Activated CD4-positive, alpha-beta T cell treated with anti-CD3 and anti-CD28 coated beads for 1 hour (primary cell): ENCODE measurements around the gene CNN3.
"Not testable (repeated sequence)": the region's sequence is repeated elsewhere in the genome, so short reads cannot be mapped to it uniquely, and the experiment has no call there.

Source experiments
- DNase-seq: peaks from one replicate; pipeline ENCODE4 v3.0.0-alpha.2; 2020

CNN3 gene

DNA sequence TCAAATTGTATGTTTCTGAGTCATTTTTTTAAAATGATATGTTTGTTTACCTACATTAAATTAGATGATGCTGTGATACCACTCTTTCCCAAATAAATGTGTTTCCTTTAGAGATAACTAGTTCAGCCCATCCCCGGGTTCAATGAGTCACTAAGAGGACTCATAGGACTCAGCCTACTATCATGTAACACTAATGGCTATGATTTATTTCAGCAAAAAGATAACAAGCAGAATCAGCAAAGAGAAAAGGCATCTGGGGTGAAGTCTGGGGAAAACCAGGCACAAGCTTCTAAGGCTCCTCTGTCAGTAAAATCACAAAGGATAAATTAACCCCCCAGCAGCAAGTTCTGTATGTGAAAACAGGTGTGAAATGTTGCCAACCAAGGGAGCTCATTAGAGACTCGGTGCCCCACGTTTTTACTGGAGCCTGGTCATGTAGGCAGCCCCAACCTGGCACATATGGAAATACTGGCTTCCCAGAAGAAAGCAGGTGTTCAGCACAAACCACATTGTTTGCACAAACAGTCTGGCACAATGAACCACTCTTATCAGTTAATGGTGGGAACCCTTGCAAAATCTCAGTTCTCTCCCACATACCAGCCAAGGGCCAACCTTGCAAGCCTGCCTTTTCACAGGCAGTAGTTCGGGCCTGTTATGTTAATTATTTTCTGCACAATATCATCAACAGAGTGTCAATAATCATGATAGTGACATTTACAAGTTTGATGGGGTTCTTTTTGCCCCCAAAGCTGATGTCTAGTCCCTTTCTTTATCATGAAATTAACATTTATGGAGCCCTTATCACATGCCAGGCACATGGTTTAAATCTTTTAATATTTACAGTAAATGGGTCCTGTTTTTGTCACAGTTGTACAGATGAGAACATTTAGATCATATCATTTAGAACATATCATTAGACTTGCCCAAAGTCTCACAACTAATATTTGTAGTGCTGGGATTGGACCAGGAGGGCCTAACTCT lies 23.1 kb upstream of the CNN3 start:
- no peak for DNase-seq

DNA sequence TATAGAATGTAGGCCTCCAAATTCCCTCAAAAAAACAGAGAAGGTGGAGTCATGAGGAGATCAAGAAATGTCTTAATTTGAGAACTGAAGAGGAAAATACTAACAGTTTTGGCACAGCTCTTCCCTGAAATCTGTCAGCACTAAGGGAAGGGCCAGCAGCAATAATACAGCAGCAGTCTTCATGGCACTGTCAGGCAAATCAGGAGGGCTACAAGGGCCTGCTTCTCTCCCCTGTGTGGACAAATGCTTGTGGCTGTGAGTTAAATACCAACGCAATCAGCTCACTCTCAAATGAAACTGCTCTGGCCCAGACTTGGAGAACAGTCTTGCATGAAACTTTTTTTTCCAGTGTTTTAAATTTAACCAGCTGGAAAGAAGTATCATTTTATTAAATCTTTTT lies 20.5 kb upstream of the CNN3 start:
- no peak for DNase-seq

GRCh38 chr1:94946886-94947285 lies 20.0 kb upstream of the CNN3 start:
- no peak for DNase-seq

DNA sequence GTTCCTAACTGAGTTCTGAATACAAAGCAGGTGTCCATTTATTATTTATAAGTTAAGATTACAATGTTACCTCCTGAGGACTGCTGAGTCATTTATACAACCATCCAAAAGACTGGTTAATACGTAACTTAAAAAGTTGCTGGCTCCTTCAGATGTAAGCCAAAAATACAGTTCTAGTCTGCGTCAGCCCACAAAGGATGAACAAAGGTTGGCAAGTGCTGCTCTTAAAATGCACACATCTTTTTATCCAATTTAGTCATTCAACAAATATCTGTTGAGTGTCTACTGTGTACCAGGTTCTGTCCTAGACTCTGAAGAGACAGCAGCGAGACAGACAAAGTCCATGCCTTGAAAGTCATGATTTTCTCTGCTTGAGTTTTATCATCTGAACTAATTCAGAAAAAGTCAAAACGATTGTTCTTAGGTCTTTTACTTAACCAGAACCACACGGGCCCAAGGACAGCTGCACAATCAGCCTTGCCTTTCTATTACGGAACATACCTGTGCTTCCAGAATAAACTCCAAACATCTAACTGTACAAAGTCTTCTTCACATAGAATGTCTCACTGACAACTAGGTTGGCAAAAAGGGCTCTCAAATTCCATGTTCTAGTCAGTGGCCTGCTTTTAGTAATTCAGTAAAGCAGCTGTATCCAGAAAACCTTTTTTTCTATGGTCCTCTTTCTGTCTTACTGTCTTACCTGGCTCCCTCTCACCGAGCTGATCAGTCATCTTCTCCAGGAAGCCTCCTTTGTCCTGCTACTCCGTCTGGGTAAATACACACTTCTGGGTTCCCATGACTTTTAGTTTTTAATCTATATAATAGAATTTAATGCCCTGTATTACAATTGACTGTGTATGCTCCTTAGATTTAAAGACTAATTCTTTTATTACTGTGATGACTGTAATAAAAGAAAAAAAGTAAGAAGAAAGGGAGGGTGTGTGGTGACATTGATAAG lies 15.5 kb upstream of the CNN3 start:
- no peak for DNase-seq

GRCh38 chr1:94941480-94941879 lies 14.6 kb upstream of the CNN3 start:
- not testable (repeated sequence) for DNase-seq

DNA sequence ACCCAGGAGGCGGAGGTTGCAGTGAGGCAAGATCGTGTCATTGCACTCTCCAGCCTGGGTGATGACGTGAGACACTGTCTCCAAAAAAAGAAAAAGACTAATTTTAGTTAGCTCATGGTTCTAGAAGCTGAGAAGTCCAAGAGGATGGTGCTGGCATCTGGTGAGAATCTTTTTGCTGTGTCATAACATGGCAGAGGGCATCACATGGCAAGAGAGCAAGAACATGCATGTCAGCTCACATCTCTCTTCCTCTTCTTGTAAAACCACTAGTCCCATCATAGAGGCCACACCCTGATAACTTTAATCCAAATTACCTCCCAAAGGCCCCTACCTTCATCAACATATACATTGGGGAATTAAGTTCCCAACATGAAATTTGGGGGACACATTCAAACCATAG lies 13.8 kb upstream of the CNN3 start:
- no peak for DNase-seq

DNA sequence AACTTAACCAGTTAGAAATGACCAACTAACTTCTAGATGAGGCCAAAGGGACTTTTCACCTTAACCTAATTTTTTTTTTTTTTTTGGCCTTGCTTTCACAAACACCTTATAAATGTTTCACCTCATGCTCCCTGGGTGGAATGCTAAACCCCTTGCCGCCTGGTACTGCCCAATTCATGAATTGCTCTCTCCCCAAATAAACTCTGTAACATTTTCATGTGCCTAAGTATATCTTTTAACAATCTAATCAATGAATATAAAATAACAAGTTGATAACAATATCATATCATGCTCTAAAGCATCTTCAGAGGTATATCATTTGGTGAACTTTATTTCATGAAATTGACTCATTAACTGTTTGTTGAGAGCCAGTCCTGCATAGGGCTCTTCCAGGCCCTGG lies 10.9 kb upstream of the CNN3 start:
- no peak for DNase-seq

DNA sequence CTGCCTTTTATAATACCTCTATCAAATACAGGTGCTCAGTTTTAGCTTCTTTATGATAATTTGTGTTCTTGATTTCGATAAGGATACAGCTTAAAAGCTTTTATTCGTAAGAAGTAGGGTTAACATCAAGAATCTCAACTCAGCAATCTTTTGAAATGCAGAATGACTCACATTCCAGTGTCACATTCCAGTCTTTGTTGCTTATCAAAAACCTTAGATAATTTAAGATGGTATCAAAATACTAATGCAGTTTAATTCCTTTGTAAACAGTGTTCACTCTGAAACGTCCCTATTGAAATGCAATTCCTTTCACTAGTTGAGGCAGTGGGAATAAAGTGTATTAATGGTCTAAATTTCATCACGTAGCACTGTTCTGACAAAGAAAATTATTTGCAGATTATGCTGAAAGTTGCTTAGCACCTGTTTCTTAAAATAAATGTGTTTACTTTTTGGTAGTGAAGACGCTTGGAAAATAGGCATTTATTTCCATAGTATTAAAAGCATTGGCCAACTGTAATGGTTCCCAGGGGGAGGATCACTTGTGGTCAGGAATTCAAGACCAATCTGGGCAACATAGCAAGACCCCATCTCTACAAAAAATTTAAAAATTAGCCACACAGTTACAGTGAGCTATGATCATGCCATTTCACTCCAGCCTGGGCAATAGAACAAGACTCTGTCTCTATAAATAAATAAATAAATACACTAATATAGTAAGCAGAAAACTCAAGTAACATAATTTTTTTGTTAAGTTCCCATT lies 10.1 kb upstream of the CNN3 start:
- no peak for DNase-seq

DNA sequence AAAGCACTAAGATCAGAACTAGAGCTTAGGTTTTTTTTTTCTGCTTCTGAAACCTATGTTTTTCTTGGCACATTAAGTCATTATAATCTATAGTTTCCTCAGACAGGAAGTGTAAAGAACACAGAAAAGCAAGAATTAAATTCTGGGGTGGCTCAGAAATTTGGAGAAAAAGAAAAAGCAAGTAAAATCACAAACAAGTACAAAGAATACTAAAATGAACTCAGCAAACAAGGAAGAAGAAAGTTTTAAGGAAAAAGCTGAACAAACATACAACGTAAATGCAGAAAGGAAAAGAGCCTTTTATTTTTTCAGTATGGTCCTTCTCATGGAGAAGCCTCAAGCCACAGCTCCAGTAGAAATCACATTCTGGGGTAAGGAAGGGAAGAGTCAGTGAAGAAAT lies 8.6 kb upstream of the CNN3 start:
- DNase-seq: no peak

DNA sequence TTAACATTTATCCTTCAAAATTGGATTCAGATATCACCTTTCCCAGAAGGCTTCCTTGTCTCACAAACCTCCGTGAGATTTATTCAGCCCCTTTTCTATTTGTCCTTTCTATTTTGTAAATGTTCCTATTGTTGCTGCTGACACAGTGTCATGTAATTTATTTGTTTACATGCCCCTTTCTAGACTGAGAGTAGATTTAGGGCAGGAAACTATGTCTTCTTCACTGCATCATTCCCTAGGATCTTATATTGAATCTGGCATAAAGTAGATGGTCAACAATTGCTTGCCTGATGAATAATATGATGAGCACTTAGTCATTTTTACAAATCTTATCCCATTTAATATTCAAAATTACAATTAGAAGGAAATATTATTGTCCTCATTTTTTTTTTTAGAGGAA lies 8.1 kb upstream of the CNN3 start:
- no peak for DNase-seq

GRCh38 chr1:94934551-94934950 lies 7.6 kb upstream of the CNN3 start:
- no peak for DNase-seq

DNA sequence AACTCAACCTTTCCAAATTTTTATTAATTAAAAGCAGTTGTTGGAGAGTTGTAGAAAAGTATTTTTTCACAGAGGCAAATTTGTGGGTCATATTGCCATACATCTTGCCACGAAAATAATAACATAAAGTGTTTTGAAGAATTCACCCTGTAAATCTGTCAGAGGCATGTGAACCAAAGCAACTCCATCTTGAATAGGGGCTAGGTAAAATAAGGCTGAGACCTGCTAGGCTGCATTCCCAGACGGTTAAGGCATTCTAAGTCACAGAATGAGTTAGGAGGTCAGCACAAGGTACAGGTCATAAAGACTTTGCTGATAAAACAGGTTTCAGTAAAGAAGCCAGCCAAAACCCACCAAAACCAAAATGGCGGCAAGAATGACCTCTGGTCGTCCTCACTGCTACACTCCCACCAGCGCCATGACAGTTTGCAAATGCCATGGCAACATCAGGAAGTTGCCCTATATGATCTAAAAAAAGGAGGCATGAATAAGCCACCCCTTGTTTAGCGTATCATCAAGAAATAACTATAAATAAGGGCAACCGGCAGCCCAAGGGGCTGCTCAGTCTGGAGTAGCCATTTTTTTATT lies 4.4 kb upstream of the CNN3 start:
- no peak for DNase-seq

DNA sequence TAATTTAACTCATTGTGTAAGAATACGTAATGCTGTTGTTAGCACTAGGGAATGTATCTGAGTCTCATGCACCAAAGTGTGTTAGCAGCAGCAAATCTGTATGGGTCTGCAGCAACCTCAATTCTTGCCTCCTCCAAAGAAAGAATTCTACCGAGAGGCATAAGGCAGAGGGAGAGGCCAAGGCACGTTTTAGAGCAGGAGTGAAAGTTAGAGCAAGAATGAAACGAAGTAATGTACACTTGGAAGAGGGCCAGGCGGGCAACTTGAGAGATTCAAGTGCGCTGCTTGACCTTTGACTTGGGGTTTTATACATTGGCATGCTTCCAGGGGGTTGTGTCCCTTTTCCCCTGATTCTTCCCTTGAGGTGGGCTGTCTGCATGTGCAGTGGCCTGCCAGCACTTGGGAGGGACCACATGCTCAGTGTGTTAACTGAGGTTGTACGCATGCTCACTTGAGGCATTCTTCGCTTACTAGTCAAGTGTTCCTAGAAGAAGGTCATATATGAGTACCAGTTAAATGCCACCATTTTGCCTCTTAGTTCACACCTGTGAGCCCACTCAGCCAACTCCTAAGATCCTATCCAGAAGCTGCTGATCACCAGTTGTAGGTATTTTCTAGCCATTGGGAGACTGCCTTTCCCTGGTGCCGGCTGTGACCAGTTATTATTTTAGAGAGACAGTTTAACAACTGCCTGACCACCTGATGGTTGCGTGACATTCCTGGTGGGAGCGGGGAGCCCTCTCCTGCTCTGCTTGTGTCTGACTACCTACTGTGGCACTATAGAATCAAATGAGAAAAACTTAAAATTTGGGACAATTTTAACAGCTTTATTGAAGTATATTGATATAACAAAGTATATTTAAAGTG lies 2.7 kb upstream of the CNN3 start:
- DNase-seq: no peak

GRCh38 chr1:94928293-94928939 lies 1.5 kb upstream of the CNN3 start:
- DNase-seq: no peak

DNA sequence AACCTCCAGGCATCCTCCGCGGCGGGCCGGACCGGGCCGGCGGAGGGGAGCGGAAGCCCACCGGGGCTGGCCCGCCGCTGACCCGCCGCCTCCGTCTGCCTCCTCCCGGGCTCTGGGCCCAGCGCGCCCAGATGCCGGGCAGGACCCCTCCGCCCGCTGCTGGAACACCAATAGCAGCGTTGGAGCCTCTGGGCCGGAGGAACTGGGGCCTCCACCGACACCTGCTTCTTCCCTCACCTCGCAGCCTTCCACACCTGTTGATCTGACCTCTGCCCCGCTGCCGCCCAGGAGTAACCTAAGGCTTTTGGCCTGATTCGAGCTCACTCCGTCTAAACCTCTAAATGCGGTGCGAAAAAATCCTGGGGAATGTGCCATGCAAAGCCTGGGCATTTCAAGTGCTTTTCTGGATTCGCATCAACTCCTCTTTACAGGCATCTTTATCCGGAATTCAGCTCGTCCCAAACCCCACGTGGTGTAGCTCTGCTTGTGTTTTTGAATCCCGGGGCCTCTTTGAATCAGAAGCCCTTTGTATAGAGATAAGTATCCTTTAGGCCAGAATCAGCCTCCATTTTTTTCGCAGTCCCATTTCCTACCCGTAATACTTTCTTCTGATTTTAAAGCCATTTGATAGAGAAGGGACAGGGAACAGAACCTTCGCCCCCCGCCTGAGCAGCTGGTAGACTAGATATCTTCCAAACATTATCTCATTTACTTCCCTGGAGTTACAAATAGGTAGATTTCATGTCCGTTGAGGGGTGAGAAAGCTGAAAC lies 680 bp upstream of the CNN3 start:
- no peak for DNase-seq

DNA sequence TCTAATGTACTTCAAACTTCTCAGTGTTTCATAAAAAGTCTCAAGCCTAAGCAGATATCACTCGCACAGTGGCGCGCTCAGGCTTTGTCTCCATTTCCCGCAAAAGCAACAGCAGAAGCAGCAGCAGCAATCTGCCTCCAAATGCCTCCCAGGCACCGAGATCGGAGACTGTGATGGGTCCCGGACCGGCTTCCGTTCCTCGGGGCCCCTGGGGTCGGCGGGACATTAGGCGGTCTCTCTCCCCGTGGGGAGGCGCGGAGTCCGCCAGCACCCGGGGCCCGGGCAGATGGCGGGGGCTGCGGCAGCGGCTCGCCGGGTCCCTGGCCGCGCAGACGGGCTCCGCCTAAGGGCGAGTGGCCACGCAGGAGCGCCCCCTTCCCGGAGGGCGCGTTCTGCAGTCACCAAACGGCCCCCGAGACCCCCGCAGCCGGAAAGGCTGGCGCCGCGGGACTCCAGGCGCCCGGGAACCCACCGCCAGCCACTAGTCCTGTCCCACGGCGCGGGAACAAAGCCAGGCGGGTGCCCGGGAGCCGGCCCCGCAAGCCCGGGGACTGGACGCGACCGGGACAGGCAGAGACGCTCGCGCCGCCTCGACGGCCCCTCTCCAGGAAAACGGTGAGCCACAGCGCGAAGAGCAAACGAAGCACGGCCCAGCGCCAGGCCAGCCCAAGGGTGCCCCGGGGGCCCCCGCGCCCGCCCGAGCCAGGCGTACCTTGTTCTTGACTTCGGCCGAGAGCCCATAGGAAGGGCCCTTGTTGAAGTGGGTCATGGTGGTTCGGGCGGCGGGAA lies 590 bp downstream of the CNN3 start:
- DNase-seq: peak; percentile 11

- DNase-seq: no peak
Measured at GRCh38 chr1:94925561-94926125, 1.3 kb downstream of the CNN3 start.

DNA sequence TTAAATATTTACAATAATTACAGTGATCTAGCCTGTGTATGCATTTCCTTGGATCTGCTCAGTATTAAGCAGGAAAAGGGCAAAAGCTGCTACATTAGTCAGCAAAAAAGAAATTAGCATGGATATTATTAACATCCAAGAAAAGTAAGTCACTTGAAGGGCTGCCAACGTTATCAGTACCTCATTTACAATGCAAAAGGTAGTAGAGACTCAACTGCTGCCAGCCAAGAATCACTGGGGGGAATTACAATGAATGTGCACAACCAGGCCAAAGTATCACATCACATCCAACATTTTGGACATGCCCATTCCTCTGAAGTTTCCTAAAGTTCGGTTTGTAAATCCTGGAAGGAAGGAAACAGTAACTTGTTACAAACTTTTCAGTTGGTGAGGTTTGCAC lies 1.9 kb downstream of the CNN3 start:
- no peak for DNase-seq

DNA sequence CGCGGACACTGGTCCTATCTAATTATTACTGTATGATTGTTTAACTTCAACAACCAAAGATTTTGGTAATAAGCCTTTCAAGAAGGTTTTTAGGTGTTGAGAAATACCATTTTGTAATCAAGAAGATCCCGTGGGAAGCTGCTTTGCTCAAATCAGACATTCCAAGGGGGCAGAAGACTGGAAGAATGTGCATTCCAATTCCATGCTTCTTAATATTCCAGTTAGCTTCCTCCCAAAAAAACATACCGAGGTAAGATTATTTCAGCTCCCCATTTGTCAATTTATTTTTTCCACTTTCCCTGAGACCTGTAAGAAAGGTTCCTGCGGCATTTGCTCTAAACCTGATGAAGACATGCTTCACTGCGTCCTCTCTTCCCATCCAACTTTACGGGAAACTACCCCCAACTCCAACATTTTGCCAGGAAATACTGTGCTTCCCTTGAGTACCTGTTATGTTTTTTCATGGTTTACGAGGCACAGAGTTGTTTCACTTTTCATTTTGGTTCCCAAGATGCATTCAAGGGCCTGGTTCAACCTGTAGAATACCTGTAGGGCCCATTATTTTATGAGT lies 4.1 kb downstream of the CNN3 start:
- no peak for DNase-seq
